ENCODE measurements around the gene DNAJB6. TPM values are rescaled to one million over a fixed set of nuclear protein-coding genes. Genes with fewer than 3 reads are reported as not detected.

DNAJB6 gene
- total and polyA plus RNA-seq, 2 of the 4 experiments (the other 2 are of a cell fraction): 93.4 to 165 TPM

DNA sequence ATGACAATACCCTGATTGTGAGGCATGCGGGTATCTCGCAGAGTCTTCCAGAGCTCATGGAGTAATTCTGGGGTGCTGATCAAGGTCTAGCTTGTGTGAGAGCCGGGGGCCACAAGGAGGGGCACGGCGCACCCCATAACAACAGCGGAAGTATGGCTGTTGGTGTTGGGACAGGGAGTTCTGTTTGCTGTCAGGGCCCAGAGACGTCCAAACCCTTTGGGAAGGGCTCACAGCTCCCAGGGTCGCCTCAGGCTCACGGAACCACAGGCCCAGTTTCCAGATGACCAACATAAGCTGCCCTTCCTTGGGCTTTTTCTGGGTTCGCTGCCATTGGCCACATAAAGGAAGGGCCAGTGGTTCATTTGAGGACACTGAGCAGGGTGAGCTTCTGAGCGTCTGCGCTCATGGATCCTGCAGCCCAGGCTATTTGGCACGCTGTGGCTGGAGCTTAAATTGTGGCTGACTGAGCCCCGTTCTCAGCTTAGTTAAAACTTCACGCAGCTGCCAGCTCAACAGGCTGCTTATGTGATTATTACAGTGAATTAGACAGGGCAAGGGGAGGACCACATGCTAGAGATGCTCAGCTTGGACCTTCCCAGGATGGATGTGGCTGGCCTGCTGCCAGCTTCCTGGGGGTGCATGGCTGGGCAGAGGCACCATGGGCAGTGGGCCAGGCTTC, 92.3 kb downstream of the DNAJB6 start:
- Histone ChIP-seq H2AK5ac (ENCODE audit: low read depth, low read length) (no peak overlapping the region), H3K36me3 (ENCODE audit: control insufficient read depth, insufficient read depth, low read length) (no peaks in the 10 kb centered on the region), H2BK15ac (ENCODE audit: low read depth, low read length) (no peak overlapping the region), H3K9me1 (ENCODE audit: insufficient read depth, low read length) (peaks cover 7% of the 10 kb centered on the region; the same call in 1 of the 2 replicates), H2AFZ (replicated peaks; ENCODE audit: low read length, poor library complexity) (no peak overlapping the region), H4K5ac (ENCODE audit: low read depth, low read length) (no peak overlapping the region), H4K20me1 (ENCODE audit: insufficient read depth, low read length) (no peaks in the 10 kb centered on the region), H3K9me3 (ENCODE audit: control insufficient read depth, insufficient read depth, low read length) (no peaks in the 10 kb centered on the region), H2BK120ac (ENCODE audit: low read depth, low read length) (no peak overlapping the region), H3K18ac (ENCODE audit: low read depth, low read length) (no peak overlapping the region), H3K4me3 (ENCODE audit: insufficient read depth, low read depth, low read length) (no peak overlapping the region), H3K27me3 (ENCODE audit: control insufficient read depth, insufficient read depth, low read length) (no peaks in the 10 kb centered on the region), H3K27ac (ENCODE audit: insufficient read depth, low read length) (no peak overlapping the region), H3K23ac (ENCODE audit: low read depth, low read length) (no peak overlapping the region), H2BK5ac (ENCODE audit: low read depth, low read length, poor library complexity, severe bottlenecking) (no peak overlapping the region), H3K4ac (ENCODE audit: low read depth, low read length) (no peak overlapping the region), H3K4me1 (ENCODE audit: control insufficient read depth, insufficient read depth, low read length) (peaks cover 4% of the 10 kb centered on the region; the same call in 1 of the 2 replicates), H3K9ac (ENCODE audit: low read depth, low read length) (no peak overlapping the region), H3K4me2 (ENCODE audit: low read depth, low read length) (no peak overlapping the region), H3K79me1 (ENCODE audit: low read depth in 1 of 2, low read length in 2 of 2) (no peaks in the 10 kb centered on the region), H2AK9ac (replicated peaks; ENCODE audit: low read depth, low read length, poor library complexity) (no peak overlapping the region), H3K14ac (replicated peaks; ENCODE audit: low read depth, low read length) (no peak overlapping the region), H2BK20ac (ENCODE audit: low read depth, low read length) (no peak overlapping the region), H4K91ac (ENCODE audit: insufficient read depth, low read depth, low read length) (no peak overlapping the region), H4K8ac (ENCODE audit: low read depth in 2 of 2, low read length in 2 of 2) (no peak overlapping the region), H3K56ac (ENCODE audit: extremely low read depth, insufficient read depth, low read length) (no peak overlapping the region)
- no peak for ATAC-seq (ENCODE audit: low read depth)
- dilution Hi-C loops (cut with HindIII; ENCODE audit: low sequenced_read_pairs, unreplicated experiment) (no loop called here), in situ Hi-C loops (cut with MboI; ENCODE audit: low sequenced_read_pairs) (no loop called here), intact Hi-C loops (cut with micrococcal nuclease) (no loop called here)
- no peak for DNase-seq
- WGBS, 2 experiments (ENCODE audit: extremely low coverage in 2 of 2, insufficient read length in 1 of 2): 86% methylated on average over 9 of the region's 15 CpGs; no CpG with 5 or more reads in 1 of the 2 experiments
- ChIA-PET POLR2A (ENCODE audit: unreplicated experiment) (no interaction called here), CTCF (no interaction called here)
- no peak for TF ChIP-seq MAFK (IDR thresholded peaks at IDR 0.05; ENCODE audit: low read depth, low read length)
- no TSS peak for BruUV-seq (replicated peaks)

All from IMR-90 (cell line).